ENCODE results near the gene STARD3.

DNA sequence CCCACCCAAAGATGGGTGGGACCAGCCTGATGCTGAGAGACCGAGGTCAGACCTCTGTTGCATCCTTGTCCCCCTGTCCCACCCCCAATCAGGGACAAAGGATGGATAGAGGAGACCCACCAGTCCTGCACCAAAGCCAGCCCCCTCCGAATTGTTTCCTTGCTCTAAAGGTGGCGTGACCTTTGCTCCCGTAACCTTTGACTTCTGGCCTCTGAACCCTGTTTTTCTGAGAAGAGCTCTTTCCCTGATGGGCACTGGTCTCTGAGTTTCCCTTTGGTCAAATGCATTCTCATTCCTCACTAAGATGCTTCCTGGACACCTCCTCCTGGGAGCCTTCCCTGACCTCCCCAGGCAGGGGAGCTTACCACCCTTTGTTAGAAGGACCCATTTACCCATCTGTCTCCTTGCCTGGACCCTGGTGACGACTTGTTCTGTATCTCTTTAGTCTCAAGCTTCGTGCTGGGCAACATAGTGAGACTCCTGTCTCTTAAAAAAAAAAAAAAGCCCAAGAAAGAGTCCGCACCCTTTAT, 23.9 kb upstream of the STARD3 start:
- TF ChIP-seq, protein P1, sequence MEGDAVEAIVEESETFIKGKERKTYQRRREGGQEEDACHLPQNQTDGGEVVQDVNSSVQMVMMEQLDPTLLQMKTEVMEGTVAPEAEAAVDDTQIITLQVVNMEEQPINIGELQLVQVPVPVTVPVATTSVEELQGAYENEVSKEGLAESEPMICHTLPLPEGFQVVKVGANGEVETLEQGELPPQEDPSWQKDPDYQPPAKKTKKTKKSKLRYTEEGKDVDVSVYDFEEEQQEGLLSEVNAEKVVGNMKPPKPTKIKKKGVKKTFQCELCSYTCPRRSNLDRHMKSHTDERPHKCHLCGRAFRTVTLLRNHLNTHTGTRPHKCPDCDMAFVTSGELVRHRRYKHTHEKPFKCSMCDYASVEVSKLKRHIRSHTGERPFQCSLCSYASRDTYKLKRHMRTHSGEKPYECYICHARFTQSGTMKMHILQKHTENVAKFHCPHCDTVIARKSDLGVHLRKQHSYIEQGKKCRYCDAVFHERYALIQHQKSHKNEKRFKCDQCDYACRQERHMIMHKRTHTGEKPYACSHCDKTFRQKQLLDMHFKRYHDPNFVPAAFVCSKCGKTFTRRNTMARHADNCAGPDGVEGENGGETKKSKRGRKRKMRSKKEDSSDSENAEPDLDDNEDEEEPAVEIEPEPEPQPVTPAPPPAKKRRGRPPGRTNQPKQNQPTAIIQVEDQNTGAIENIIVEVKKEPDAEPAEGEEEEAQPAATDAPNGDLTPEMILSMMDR (IDR thresholded peaks at IDR 0.05), result no peak
- no peak for TF ChIP-seq POLR2A (IDR thresholded peaks at IDR 0.05)

Measured in ovary (tissue), 3 donors.